Neural progenitor cell (in vitro differentiated cells): Measurements from ENCODE around the gene GFY. TPM values are rescaled to one million over a fixed set of nuclear protein-coding genes. Genes with fewer than 3 reads are reported as not detected.
"Not testable (repeated sequence)": the region's sequence is repeated elsewhere in the genome, so short reads cannot be mapped to it uniquely, and the experiment has no call there.

Source experiments
- DNase-seq: peaks from one replicate; pipeline ENCODE4 v3.0.0-alpha.2; 2016; ENCODE audit warnings: low spot score
- H2AFZ ChIP-seq: fragments of 200-600 bp; sonication (generic); replicated peaks from 2 replicates; pipeline ENCODE4 v1.6.1; 2016; ENCODE audit warnings: antibody characterized with exemption
- H3F3A ChIP-seq: fragments of 200-600 bp; sonication (generic); 2 replicates; pipeline ENCODE4 v1.6.1; 2016; ENCODE audit warnings: antibody characterized with exemption, low read depth
- H3K27ac ChIP-seq: fragments of 200-600 bp; sonication (generic); 2 replicates; pipeline ENCODE4 v1.5.1; 2016; ENCODE audit warnings: mild to moderate bottlenecking
- H3K27me3 ChIP-seq: fragments of 200-600 bp; sonication (generic); 2 replicates; pipeline ENCODE4 v1.6.1; 2016; ENCODE audit warnings: mild to moderate bottlenecking, moderate library complexity
- H3K36me3 ChIP-seq: fragments of 200-600 bp; sonication (generic); 2 replicates; pipeline ENCODE4 v1.5.1; 2016
- H3K4me1 ChIP-seq: fragments of 200-600 bp; sonication (generic); 2 replicates; pipeline ENCODE4 v1.6.1; 2016; ENCODE audit warnings: mixed run types
- H3K4me2 ChIP-seq: fragments of 200-600 bp; sonication (generic); 2 replicates; pipeline ENCODE4 v1.6.1; 2016
- H3K4me3 ChIP-seq: fragments of 200-600 bp; sonication (generic); 2 replicates; pipeline ENCODE4 v1.5.1; 2016
- H3K79me2 ChIP-seq: fragments of 200-600 bp; sonication (generic); 2 replicates; pipeline ENCODE4 v1.6.1; 2016; ENCODE audit warnings: low read depth
- H3K9ac ChIP-seq: fragments of 200-600 bp; sonication (generic); 2 replicates; pipeline ENCODE4 v1.6.1; 2016
- H3K9me3 ChIP-seq: fragments of 200-600 bp; sonication (generic); 2 replicates; pipeline ENCODE4 v1.5.1; 2016; ENCODE audit warnings: low read depth
- H4K20me1 ChIP-seq: fragments of 200-600 bp; sonication (generic); 2 replicates; pipeline ENCODE4 v1.6.1; 2016; ENCODE audit warnings: low read depth
- H3K27ac Mint-ChIP-seq: 3 replicates; pipeline ENCODE4 v1.8.0; 2021; ENCODE audit warnings: mixed read lengths
- H3K27me3 Mint-ChIP-seq: 2 replicates; pipeline ENCODE4 v1.8.0; 2022; ENCODE audit warnings: low read depth, mild to moderate bottlenecking, inconsistent platforms, moderate library complexity, mixed read lengths; ENCODE audit not compliant: insufficient read depth
- H3K36me3 Mint-ChIP-seq: 3 replicates; pipeline ENCODE4 v1.8.0; 2021; ENCODE audit warnings: mixed read lengths
- H3K4me1 Mint-ChIP-seq: 3 replicates; pipeline ENCODE4 v1.8.0; 2021; ENCODE audit warnings: mixed read lengths
- H3K4me3 Mint-ChIP-seq: 3 replicates; pipeline ENCODE4 v1.8.0; 2021; ENCODE audit warnings: mild to moderate bottlenecking, moderate library complexity, mixed read lengths
- H3K9me3 Mint-ChIP-seq: 3 replicates; pipeline ENCODE4 v1.8.0; 2020; ENCODE audit warnings: mixed read lengths
- EZH2 ChIP-seq: fragments of 200-600 bp; sonication (generic); IDR thresholded peaks from 2 replicates; pipeline ENCODE4 v1.6.1; 2017; ENCODE audit warnings: antibody characterized with exemption, mild to moderate bottlenecking, moderate library complexity
- EZH2phosphoT487 ChIP-seq: fragments of 200-600 bp; sonication (generic); IDR thresholded peaks from 2 replicates; pipeline ENCODE4 v1.6.1; 2017; ENCODE audit warnings: antibody characterized with exemption
- total RNA-seq: library from RNA; depleted of rRNA; stranded (reverse); fragments of >200 nt; gene quantifications from 2 replicates; pipeline ENCODE4 v1.2.3, GENCODE V29; 2015; ENCODE audit warnings: low replicate concordance
- TF ChIP-seq, protein P1 (sequence below): fragments of 200-600 bp; sonication (generic); IDR thresholded peaks from 2 replicates; pipeline ENCODE4 v1.5.1; 2017; ENCODE audit warnings: antibody characterized with exemption, mild to moderate bottlenecking

The GFY gene
- total RNA-seq, 1 donor from 2014 or later: not detected

DNA sequence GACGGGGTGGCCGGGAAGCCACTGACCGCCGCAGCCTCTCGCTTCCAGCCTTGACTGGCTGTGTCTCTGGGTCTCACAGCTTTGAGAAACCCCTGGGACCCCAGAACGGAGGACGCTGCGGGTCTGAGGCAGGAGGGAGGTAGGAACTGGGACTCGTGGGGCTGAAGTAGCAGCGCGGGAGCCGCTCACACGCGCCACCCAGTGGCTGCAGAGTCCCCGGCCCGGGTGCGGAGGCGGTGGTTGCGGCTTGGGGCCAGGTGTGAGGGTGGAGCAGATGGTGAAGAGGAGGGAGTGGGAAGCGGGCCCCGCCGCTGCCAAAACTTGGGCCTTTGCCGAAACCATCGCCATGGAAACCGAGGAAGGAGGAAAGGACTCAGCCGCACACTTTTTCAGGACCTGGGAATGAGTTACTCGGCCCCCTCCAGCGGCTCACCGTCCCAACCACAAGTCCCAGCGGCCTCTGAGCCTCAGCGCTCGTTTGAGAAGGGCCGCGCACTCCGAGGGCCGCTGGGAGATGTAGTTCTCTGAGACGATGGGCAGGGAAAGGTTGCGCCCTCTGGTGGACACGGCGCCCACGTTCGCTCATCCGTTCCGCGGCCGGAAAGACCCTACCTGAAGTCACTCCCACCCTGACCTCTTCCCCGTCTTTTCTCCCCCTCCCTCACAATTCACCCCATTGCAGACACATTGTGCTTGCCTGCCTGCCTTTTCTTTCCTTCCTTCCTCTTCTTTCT, 18.3 kb downstream of the GFY start:
- Histone ChIP-seq H3F3A (peaks cover 53% of the 10 kb centered on the region), H3K27ac (no peak overlapping the region), H3K36me3 (no peaks in the 10 kb centered on the region), H4K20me1 (peaks cover 10% of the 10 kb centered on the region), H3K4me3 (peak overlapping the region; percentile 59), H3K4me1 (peaks cover 8% of the 10 kb centered on the region), H3K27me3 (peaks cover 42% of the 10 kb centered on the region), H3K4me2 (peak overlapping the region; percentile 79), H3K9ac (no peak overlapping the region), H3K79me2 (no peaks in the 10 kb centered on the region), H2AFZ (peak overlapping the region; percentile 78), H3K9me3 (no peaks in the 10 kb centered on the region)
- no peaks in the 10 kb centered on the region for H3K9me3 Mint-ChIP-seq
- peak; percentile 99 for DNase-seq
- TF ChIP-seq, protein P1, sequence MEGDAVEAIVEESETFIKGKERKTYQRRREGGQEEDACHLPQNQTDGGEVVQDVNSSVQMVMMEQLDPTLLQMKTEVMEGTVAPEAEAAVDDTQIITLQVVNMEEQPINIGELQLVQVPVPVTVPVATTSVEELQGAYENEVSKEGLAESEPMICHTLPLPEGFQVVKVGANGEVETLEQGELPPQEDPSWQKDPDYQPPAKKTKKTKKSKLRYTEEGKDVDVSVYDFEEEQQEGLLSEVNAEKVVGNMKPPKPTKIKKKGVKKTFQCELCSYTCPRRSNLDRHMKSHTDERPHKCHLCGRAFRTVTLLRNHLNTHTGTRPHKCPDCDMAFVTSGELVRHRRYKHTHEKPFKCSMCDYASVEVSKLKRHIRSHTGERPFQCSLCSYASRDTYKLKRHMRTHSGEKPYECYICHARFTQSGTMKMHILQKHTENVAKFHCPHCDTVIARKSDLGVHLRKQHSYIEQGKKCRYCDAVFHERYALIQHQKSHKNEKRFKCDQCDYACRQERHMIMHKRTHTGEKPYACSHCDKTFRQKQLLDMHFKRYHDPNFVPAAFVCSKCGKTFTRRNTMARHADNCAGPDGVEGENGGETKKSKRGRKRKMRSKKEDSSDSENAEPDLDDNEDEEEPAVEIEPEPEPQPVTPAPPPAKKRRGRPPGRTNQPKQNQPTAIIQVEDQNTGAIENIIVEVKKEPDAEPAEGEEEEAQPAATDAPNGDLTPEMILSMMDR: peak; percentile 74
- TF ChIP-seq EZH2phosphoT487 (no peak), EZH2 (no peak)
- peaks cover 47% of the 10 kb centered on the region for H3K27me3 Mint-ChIP-seq
- peaks cover 4% of the 10 kb centered on the region for H3K36me3 Mint-ChIP-seq
- H3K27ac Mint-ChIP-seq: no peak overlapping the region
- H3K4me1 Mint-ChIP-seq: peaks cover 19% of the 10 kb centered on the region
- peak overlapping the region; percentile 85 for H3K4me3 Mint-ChIP-seq

DNA sequence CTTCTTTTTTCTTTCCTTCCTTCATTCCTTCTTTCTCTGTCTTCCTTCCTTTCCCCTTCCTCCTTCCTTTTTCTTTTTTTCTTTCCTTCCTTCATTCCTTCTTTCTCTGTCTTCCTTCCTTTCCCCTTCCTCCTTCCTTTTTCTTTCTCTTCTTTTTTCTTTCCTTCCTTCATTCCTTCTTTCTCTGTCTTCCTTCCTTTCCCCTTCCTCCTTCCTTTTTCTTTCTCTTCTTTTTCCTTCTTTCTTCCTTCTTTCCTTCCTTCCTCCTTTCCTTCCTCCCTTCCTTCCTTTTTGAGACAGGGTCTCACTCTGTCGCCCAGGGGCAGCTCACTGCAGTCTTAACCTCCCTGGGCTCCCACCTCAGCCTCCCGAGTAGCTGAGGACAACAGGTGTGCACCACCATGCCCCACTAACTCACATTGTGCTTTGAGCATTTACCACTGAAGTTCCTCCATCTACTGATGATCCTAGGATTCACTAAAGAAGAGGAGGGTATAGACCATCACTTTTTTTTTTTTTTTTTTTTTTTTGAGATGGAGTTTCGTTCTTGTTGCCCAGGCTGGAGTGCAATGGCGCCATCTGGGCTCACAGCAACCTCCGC, 19.0 kb downstream of the GFY start:
- peaks cover 41% of the 10 kb centered on the region for H3K27me3 Mint-ChIP-seq
- H3K36me3 Mint-ChIP-seq, H2AFZ ChIP-seq, H3K4me2 ChIP-seq, H3K9me3 Mint-ChIP-seq, H3K27ac Mint-ChIP-seq, DNase-seq, H3K4me3 ChIP-seq, H3K9ac ChIP-seq, H3K9me3 ChIP-seq, H3K79me2 ChIP-seq, H3K27ac ChIP-seq, H3K4me1 ChIP-seq, H3K36me3 ChIP-seq: not testable (repeated sequence)
- peaks cover 21% of the 10 kb centered on the region for H3K4me1 Mint-ChIP-seq
- peaks cover 11% of the 10 kb centered on the region for H4K20me1 ChIP-seq
- H3F3A ChIP-seq: peaks cover 54% of the 10 kb centered on the region
- TF ChIP-seq EZH2: peak; percentile 11
- H3K4me3 Mint-ChIP-seq: peak overlapping the region; percentile 85
- peaks cover 35% of the 10 kb centered on the region for H3K27me3 ChIP-seq

DNA sequence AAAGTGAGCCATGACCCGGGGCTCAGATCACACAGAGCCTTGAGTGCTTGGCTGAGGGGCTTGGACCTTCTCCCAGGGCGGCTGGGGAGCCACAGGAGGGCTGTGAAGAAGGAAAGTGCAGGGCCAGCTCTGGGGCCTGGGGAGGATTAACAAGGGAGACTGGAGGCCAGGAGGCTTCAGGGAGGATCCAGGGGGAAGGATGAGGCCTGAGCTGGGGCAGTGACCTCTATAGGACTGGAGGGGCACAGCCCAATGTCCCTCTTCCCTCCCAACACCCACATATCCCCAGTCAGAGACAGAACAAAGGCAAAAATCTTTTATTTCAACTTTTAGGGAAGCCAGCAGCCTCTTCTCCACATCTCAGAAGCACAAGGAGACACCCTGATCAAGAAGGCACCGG, 20.8 kb downstream of the GFY start:
- no peak for TF ChIP-seq EZH2
- TF ChIP-seq, protein P1: no peak
- no peak for TF ChIP-seq EZH2phosphoT487
- Histone ChIP-seq H3K4me2 (no peak overlapping the region), H2AFZ (no peak overlapping the region), H3K4me3 (no peak overlapping the region), H3K27me3 (peaks cover 17% of the 10 kb centered on the region), H4K20me1 (peaks cover 5% of the 10 kb centered on the region), H3K27ac (no peak overlapping the region), H3K9ac (no peak overlapping the region), H3F3A (peaks cover 48% of the 10 kb centered on the region), H3K4me1 (peaks cover 13% of the 10 kb centered on the region), H3K79me2 (peaks cover 21% of the 10 kb centered on the region), H3K9me3 (no peaks in the 10 kb centered on the region), H3K36me3 (no peaks in the 10 kb centered on the region)
- Mint-ChIP-seq H3K27me3 (peaks cover 23% of the 10 kb centered on the region), H3K9me3 (no peaks in the 10 kb centered on the region), H3K4me3 (no peak overlapping the region), H3K36me3 (peaks cover 9% of the 10 kb centered on the region), H3K27ac (peak overlapping the region; percentile 81), H3K4me1 (peaks cover 20% of the 10 kb centered on the region)
- no peak for DNase-seq
